Panc1 (cell line): Measurements from ENCODE around the gene TRMT44.

Experiments used
- POLR2AphosphoS5 ChIP-seq: IDR thresholded peaks from 2 replicates; pipeline ENCODE4 v1.6.1; 2012; ENCODE audit warnings: mild to moderate bottlenecking, low read depth, low read length, moderate library complexity
- SIN3A ChIP-seq: IDR thresholded peaks from 2 replicates; pipeline ENCODE4 v1.6.1; 2012; ENCODE audit warnings: low read depth, mild to moderate bottlenecking, low read length, moderate library complexity, borderline replicate concordance; ENCODE audit not compliant: insufficient read depth
- TCF7L2 ChIP-seq: IDR thresholded peaks from 2 replicates; pipeline ENCODE4 v1.6.1; 2011; ENCODE audit warnings: mild to moderate bottlenecking, low read depth, low read length, inconsistent platforms
- TF ChIP-seq, protein P1 (sequence below): fragments of 450-650 bp; IDR thresholded peaks from 2 replicates; pipeline ENCODE4 v1.5.1; 2017; ENCODE audit warnings: mild to moderate bottlenecking
- TF ChIP-seq, protein P2 (sequence below), 2 experiments: IDR thresholded peaks; 2 replicates each; pipeline ENCODE4 v1.6.1; 2011 to 2012; ENCODE audit warnings: low read depth in 2 of 2, control low read depth in 1 of 2, low read length in 1 of 2, mild to moderate bottlenecking in 1 of 2, moderate library complexity in 1 of 2; ENCODE audit not compliant: insufficient read depth in 1 of 2

DNA sequence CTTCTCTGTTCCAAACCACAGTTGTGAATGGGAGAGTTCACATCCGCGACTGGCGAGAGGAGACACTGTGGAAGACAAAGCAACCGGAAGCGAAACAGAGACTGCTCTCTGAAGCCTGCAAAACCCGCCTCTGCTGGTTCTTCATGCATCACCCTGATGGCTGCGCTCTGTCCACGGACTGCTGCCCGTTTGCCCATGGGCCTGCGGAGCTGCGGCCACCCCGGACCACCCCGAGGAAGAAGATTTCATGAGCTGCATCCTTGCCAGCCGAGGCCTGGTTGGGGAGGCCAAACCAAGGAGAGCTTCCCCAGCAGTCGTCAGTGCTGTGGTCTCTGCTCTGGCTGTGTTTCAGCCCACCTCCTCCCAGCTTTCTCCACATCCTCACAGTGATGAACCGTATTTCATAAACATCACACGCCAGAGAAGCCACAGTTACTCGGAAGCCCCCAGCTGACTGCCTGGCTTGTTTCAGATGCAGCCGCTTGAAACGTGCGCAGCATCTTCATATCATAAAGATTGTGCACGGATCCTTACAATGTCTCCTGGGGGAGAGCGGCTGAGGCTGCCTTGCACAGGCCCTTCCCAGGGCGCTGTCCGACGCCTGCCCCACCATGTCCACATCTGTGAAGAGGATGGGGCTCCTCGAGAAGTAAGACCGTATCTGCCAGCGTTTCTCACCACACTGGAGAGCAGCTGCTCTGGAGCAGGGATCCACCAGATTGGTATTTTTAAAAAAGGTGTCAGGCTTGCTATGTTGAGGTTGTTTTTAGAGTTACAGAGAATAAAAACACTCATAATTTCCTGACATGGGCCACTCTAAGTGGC, 35.4 kb downstream of the TRMT44 start:
- TF ChIP-seq, protein P1, sequence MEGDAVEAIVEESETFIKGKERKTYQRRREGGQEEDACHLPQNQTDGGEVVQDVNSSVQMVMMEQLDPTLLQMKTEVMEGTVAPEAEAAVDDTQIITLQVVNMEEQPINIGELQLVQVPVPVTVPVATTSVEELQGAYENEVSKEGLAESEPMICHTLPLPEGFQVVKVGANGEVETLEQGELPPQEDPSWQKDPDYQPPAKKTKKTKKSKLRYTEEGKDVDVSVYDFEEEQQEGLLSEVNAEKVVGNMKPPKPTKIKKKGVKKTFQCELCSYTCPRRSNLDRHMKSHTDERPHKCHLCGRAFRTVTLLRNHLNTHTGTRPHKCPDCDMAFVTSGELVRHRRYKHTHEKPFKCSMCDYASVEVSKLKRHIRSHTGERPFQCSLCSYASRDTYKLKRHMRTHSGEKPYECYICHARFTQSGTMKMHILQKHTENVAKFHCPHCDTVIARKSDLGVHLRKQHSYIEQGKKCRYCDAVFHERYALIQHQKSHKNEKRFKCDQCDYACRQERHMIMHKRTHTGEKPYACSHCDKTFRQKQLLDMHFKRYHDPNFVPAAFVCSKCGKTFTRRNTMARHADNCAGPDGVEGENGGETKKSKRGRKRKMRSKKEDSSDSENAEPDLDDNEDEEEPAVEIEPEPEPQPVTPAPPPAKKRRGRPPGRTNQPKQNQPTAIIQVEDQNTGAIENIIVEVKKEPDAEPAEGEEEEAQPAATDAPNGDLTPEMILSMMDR: no peak
- TF ChIP-seq POLR2AphosphoS5 (no peak), TCF7L2 (no peak), SIN3A (no peak)
- TF ChIP-seq, protein P2, sequence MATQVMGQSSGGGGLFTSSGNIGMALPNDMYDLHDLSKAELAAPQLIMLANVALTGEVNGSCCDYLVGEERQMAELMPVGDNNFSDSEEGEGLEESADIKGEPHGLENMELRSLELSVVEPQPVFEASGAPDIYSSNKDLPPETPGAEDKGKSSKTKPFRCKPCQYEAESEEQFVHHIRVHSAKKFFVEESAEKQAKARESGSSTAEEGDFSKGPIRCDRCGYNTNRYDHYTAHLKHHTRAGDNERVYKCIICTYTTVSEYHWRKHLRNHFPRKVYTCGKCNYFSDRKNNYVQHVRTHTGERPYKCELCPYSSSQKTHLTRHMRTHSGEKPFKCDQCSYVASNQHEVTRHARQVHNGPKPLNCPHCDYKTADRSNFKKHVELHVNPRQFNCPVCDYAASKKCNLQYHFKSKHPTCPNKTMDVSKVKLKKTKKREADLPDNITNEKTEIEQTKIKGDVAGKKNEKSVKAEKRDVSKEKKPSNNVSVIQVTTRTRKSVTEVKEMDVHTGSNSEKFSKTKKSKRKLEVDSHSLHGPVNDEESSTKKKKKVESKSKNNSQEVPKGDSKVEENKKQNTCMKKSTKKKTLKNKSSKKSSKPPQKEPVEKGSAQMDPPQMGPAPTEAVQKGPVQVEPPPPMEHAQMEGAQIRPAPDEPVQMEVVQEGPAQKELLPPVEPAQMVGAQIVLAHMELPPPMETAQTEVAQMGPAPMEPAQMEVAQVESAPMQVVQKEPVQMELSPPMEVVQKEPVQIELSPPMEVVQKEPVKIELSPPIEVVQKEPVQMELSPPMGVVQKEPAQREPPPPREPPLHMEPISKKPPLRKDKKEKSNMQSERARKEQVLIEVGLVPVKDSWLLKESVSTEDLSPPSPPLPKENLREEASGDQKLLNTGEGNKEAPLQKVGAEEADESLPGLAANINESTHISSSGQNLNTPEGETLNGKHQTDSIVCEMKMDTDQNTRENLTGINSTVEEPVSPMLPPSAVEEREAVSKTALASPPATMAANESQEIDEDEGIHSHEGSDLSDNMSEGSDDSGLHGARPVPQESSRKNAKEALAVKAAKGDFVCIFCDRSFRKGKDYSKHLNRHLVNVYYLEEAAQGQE (IDR thresholded peaks at IDR 0.05; ENCODE audit: insufficient read depth in 1 of 2, low read depth in 2 of 2, low read length in 1 of 2): no peak
